Dermis blood vessel endothelial cell (primary cell): ENCODE measurements around the gene FAM240A. TPM values are rescaled to one million over a fixed set of nuclear protein-coding genes. Genes with fewer than 3 reads are reported as not detected.

Experiments used
- DNase-seq: peaks from one replicate; pipeline ENCODE4 v3.0.0; 2010
- total RNA-seq: library from RNA; depleted of rRNA; stranded (reverse); fragments of >200 nt; gene quantifications from 2 replicates; pipeline ENCODE4 v1.2.3, GENCODE V29; 2014

The FAM240A gene
- total RNA-seq, 1 donor from 2014 or later, result not detected

GRCh38 chr3:46628901-46629369 is 16.6 kb downstream of the FAM240A start:
- DNase-seq, result peak; percentile 14

- peak; percentile 88 for DNase-seq
Measured at GRCh38 chr3:46629551-46630517, 17.5 kb downstream of the FAM240A start.

GRCh38 chr3:46632792-46633191 is 20.5 kb downstream of the FAM240A start:
- DNase-seq, result no peak

- no peak for DNase-seq
Measured at GRCh38 chr3:46634856-46635255, 22.5 kb downstream of the FAM240A start.

- no peak for DNase-seq
Measured at GRCh38 chr3:46639221-46639620, 26.9 kb downstream of the FAM240A start.

- no peak for DNase-seq
Measured at GRCh38 chr3:46640927-46641326, 28.6 kb downstream of the FAM240A start.

- no peak for DNase-seq
Measured at GRCh38 chr3:46642971-46643370, 30.6 kb downstream of the FAM240A start.

- DNase-seq, result no peak
Measured at GRCh38 chr3:46643701-46644100, 31.4 kb downstream of the FAM240A start.

- no peak for DNase-seq
Measured at GRCh38 chr3:46646700-46647099, 34.4 kb downstream of the FAM240A start.

GRCh38 chr3:46648096-46648495 is 35.8 kb downstream of the FAM240A start:
- no peak for DNase-seq

- no peak for DNase-seq
Measured at GRCh38 chr3:46649436-46649835, 37.1 kb downstream of the FAM240A start.

GRCh38 chr3:46651084-46651483 is 38.8 kb downstream of the FAM240A start:
- DNase-seq, result no peak

GRCh38 chr3:46655271-46655670 is 42.9 kb downstream of the FAM240A start:
- DNase-seq, result no peak

- DNase-seq, result no peak
Measured at GRCh38 chr3:46656778-46657556, 44.6 kb downstream of the FAM240A start.

GRCh38 chr3:46659285-46659684 is 47.0 kb downstream of the FAM240A start:
- DNase-seq, result no peak

- DNase-seq, result no peak
Measured at GRCh38 chr3:46660003-46660402, 47.7 kb downstream of the FAM240A start.

- DNase-seq, result no peak
Measured at GRCh38 chr3:46660543-46661523, 48.5 kb downstream of the FAM240A start.

GRCh38 chr3:46661776-46662766 is 49.7 kb downstream of the FAM240A start:
- no peak for DNase-seq

GRCh38 chr3:46662771-46663551 is 50.6 kb downstream of the FAM240A start:
- no peak for DNase-seq

GRCh38 chr3:46663591-46664135 is 51.3 kb downstream of the FAM240A start:
- peak; percentile 87 for DNase-seq
